ENCODE results near the gene SPEN.

The SPEN gene

DNA sequence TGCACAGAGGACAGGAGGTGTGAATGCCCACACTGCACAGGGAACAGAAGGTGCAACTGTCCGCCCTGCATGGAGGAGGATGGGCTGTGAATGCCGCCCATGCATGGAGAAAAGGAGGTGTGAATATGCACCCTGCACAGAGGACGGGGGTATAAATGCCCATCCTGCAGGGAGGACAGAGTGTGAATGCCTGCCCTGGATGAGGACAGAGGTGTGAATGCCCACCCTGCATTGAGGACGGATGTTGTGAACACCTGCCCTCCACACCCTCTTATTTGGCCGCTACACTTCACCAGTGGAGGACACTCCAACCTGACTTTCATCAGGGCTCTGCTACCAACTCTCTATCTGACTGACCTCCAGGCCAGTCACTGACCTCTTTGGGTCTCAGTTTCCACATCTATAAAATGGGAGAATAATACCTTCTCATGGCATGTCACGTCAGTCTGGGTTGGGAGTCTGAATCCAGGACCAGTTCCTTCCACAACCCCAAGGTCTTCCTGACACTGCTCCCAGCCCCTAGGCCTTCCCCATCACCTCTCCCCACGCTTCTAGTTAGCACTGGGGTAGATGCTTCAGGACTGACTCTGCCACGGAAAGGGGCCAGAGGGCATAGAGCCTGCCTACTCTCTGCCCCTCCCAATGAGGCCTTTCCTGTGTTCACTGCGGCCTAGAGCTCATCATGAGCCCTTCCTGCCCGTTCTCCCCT lies 100.0 kb downstream of the SPEN start:
- no peak for DNase-seq (ENCODE audit: low read depth in 3 of 3)

DNA sequence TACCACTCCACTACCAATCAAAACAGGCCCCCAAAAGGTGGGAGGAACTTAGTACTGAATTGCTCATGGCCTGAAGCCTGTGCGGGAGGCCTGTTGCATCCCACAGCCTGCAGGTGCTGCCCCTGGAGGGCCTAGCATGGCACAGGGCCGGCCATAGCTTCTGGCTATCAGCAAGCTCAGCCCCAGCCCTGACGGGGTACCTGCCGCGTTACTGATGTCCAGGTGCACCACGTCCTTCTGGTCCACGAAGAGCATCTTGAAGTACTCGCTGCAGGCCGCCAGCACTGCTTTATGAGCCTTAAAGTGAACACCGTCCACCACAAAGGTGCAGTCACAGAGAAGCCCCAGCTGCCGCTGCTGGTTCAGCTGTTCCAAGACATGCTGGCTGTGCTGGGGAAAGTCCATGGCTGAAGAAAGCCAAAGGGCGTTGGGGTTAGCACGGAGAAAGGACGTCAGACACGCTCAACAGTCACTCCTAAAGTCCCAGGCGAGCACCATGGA lies 100.6 kb downstream of the SPEN start:
- DNase-seq (ENCODE audit: low read depth in 3 of 3): no peak

DNA sequence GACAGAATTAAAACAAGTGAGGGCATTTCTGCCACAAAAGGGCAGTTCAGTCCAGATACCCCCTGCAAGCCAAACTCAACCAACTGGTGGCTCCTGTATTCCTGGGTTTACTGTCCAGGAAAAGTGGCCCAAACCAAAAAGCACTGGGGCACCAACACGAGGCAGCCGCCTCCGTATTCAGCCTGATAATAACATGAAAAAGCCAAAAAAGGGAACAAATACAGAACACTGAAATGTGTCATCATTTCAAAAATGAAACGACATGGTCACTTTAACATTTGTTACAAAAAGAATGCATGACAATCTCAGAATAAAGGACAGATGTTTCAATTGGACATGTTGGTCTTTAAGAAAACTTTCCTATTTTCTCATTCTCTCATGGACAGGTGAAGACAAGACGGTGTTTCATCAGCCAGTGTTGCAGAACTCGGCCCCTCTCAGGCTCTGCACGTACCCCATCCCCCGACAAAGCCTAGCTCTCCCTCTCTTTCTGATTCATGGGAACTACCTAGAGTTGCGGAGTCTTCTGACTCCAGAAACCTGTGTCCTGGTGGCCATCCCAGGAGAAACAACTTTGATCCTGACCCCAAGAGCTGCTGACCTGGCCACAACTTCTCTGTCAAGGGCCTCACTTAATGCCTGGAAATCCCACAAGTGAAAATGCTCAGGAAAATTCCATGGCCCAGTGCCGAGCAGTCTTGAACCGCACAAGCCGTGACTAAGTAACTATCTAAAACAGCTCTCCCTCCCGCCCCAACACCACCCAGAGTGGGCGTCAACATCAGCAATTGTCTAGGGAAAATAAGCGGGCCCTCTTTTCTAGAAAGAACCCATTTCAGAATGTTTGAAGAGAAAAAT lies 101.3 kb downstream of the SPEN start:
- DNase-seq (ENCODE audit: low read depth in 3 of 3): peak in 1 of 3 experiments; percentile 52

DNA sequence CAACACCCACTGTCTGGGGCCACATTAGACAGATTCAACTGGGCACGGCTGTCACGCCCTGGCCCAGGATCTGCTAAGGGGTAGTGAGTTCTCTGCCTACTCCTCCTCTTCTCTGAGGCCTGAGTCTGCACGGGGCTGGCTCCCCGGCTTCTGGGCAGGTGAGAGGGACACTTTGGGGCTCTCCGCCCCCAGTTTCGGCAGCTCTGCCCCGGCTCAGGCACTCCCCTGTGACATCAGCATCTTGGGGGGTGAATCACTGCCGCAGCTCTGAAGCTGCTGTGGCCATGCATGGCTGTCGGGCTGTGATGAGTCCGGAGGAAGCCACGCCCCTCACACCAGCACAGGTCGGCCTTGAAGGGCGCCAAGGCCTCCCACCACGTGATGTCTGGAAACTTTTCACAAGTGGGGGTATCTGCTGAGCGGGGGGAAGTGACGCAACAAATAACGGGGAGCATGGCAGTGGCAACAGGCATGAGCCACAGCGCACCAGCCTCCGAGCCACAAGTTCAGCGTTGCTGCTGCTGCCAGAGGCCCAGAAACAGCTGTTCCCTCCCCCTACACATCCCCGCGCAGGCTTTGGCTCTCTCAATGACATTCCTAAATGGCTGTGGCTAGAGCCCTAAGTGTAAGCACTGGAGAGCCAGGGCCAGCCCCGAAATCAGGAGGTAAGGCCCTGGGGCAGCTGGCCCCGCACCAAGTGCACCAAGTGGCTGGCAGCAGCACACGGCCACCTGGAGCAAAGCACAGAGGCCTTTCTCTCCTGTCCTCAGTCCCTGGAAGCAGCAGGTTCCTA lies 102.1 kb downstream of the SPEN start:
- peak; percentile 73 to 88 (median 75) for DNase-seq (ENCODE audit: low read depth in 3 of 3)

DNA sequence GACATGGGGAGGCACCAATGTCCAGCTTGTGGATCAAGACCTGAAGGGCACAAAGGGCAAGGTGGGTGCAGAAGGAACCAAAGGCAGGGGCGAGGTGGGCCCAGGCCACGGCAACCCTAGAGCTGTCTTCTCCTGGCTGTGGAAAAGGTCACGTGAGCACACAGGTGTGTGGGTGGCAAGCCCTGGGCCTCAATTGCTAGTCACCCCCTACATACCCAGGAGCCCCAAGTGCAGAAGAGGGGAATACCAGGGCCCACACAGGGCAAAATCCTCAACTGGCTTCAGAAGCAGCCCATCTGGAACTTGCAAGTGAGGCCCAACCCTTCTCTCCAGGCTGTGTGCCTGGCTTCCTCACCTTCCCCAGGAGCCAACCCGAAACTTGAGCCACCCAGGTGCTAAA lies 102.8 kb downstream of the SPEN start:
- peak in 2 of 3 experiments; percentile 49 to 64 for DNase-seq (ENCODE audit: low read depth in 3 of 3)

DNA sequence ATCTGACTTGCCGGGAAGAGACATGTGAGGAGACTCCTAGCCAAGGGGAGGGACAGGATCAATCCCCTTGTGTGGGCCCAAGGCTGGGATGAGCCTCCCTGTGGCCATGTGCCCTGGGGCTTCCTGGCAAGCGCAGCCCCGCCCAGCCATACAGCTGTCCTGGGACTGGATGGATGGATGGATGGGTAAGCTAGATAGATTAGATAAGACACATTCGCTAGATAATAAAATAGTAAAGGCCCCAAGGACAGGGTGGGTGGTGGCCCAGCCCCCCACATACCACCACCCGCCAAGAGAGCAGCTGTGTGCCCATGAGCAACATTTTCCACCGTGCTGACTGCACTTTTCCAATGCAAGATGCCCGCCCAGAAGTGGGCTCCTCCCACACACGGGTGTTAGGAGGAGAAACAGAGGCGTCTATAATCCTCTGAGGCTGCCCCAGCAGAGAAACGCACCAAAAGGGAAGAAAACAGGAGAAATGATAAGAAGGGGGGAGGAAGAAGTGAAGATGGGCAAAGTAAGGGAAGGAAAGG lies 103.3 kb downstream of the SPEN start:
- peak; percentile 78 to 84 (median 78) for DNase-seq (ENCODE audit: low read depth in 3 of 3)

DNA sequence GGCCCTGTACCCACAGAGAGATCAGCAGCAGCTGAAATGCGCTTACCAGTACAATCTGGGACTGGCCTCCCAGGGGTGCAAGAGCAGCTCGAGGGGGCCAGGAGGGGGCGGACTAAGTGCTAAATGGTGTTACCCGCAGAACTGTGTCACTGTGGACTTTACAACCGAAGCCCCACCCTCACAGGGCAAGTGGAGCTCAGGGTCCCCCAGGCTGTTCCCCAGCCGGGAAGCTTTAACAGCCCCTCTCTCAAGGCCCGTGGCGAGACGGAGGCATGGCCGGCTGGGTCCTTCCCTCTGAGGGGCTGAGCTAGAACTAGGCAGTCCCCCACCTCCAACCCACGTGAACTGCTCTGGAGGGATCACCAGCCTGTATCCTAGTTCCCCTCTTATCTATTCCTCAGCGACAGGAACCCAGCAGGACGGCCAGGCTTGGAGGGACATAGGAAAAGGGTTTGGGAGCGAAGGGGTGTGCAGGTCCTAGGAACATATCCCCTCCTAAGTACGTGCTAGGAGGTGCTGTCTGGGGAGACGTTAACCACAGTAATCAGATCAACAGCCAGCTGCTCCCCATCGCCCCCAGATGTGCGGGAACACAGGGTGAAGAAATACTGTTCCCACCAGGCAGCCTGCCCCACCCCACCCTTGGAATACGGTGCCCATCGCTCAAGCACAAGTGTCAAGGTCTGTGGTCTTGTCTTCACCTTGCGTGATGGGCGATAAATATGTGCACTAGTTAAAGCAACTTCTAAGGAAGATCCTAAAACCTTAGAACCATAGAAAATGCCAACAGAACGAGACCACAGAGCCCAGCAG lies 104.0 kb downstream of the SPEN start:
- DNase-seq (ENCODE audit: low read depth in 3 of 3): no peak

DNA sequence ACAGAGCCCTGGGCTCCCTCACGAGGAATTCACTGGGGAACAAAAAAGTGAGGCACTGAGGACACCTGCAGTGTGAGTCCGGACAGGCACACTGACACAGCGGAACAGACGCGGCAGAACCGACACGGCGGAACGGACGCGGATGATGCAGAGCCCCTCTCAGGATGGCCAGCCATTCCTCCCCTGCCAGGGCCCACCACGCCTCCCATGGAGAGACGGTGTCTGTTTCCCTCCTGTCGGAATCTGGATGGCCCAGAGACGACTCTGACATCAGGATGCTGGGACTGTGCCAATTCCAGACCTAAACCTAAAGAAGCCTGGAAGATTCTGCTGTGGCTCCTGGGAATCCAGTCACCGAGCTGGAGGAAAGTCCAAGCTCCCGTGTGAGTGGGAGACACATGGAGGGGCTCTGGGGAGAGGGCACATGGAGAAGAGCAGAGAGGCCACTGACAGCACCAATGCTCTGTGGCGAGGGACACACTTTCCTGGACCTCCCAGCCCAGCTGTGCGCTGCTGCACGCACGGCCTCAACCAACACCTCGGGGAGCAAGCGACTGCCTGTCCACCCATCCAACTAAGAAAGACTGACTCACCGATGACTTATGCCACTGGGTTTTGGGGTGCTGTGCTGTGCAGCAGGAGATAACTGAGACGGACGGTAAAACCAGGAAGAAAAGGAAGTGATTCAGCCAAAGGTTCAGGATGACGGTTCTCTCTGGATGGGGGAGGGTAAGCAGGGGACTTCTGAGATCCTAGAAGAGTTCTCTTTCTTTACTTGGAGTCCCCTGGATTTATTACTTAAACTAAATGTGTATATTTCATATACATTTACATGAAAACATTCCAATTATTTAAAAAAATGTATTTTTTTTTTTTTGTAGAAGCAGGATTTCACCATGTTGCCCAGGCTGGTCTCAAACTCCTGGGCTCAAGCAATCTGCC lies 105.1 kb downstream of the SPEN start:
- no peak for DNase-seq (ENCODE audit: low read depth in 3 of 3)

DNA sequence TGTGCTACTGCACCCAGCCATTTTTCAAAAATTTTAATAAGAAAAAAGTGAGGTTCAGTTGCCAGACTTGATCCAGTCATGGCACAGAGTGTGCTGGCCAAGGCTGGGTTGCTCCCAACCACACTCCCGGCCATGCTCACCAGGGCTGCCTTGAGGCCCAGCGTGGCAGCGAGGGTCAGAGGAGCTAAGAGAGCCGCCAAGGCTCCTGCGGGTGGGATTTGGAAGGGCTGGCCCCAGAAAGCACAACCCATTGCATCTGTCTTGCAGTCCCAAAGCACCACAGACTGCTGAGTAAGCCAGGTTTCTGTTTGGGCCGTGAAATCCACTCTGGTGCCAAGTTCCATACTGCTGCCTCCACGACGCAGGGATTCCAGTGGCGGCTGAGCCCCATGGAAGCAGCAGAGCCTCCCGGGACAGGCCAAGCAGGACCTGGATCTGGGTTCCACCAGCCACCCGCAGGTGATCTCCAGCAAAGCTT lies 105.8 kb downstream of the SPEN start:
- DNase-seq (ENCODE audit: low read depth in 3 of 3): no peak

DNA sequence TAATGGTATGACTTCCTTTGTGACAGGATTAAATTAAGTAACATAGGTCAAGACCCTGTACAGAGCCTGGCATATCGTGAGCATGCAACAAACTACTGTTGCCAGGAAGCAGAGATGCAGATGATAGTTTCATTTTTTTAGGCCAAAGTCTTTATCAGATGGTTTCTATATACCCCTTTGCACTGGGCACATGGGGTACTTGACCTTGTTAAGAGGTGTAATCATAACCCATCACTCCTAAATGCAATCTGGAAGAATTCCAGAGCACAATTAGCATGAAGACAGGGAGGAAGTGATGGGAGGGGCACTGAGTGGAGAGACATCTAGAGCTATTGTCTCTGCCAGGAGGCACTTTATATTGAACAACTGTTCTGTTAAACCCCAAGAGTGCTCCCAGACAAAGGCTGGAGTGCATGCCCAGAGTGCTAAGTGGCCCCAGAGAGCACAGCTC lies 106.3 kb downstream of the SPEN start:
- DNase-seq (ENCODE audit: low read depth in 3 of 3): no peak

DNA sequence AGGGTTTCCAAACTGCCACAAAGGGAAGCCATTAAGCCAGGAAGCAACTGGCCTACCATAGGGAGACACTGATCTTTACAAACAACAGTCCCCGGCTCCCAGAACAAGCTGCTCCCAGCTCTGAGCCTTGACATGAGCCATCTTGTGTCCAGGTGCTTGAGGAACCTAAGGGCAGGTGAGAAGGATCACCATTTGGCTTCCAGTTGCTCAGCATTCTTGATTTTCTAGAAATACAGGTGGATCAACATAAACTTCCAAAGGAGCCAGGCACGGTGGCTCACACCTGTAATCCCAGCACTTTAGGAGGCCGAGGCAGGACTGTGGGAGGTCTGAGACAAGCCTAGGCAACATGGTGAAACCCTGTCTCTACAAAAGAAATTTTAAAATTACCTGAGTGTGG lies 106.8 kb downstream of the SPEN start:
- no peak for DNase-seq (ENCODE audit: low read depth in 3 of 3)

DNA sequence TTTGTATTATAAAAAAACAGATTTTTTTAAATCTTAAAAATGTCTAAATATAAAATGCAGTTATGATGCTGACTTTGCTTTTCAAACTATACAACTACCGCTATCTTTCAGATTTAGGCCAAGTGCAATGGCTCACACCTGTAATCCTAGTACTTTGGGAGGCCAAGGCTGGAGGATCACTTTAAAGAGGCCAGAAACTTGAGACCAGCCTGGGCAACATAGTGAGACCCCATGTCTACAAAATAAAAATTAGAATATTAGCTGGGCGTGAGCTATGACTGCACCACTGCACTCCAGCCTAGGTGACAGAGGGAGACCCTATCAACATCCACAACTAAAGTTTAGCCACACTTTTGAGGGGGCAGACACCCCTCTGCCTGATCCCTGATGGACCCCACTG lies 108.0 kb downstream of the SPEN start:
- DNase-seq (ENCODE audit: low read depth in 3 of 3): no peak

DNA sequence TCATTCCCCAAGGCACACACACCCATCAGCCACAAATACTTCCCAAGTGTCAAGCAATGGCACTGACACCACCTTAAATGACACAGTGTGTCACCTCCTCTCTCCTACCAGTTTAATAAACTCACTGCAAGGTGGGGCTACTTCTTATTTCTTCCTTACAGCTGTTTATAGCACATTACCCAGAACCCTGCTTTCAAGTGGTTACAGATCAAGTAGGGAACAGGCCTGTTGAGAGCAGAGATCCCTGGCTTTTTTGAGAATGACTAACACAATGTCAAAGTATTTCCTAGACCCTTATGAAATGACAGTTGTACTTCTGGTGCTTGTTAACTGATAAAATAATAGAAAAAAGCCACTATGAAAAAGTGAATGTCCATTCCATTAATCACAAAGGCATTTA lies 108.6 kb downstream of the SPEN start:
- no peak for DNase-seq (ENCODE audit: low read depth in 3 of 3)

DNA sequence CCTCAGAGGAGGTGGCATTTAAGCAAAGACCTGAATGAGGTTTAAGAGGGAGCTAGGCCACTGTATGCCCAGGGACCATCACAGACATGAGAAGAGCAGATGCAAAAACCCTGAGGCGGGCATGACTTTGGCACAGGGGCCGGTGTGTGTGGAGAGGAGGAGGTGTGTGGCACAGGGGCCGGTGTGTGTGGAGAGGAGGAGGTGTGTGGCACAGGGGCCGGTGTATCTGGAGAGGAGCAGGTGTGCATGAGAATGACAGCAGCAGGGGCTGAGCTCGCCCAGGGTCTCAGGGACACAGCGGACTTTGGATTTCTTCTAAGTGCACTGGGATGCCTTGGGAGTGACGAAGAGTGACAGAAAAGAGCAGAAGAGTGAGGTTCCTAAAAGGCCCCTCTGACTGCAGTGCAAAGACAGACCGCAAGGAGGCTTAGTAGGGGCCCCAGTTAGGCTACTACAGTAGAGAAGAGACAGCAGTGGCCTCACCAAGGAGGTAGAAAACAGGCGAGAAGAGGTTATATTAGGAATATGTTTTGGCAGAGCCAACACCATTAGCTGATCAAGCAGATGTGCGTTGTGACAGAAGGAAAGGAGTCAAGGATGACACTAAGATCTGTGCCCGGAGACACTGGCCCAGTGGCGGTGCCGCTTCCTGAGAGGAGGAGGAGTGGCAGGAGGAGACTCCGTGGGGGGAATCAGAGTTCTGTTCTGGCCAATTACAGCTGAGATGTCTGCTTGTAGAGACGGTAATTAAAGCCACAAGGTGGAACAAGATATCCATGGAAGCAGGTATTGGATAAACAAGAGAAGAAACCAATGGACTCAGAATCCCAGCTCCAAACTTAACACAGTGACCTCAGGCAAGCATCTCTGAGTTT lies 110.0 kb downstream of the SPEN start:
- DNase-seq (ENCODE audit: low read depth in 3 of 3): no peak

DNA sequence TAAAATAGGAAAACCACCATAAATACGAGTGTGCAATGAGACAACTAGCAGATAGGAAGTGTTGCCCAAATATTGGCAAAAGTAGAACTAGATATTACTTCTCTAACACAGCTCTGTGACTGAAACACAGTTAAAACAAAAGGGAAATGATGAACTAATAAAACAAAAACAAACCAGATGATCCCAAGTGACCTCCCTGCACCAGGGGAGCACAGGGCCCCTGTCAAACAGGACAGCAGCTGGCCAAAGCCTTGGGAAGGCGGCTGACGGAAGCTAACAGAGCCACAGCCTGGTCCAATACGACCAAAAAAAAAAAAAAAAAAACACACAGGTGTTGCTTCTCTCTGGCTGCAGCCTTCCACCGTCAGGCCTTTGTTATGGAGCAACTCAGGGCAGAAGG lies 110.6 kb downstream of the SPEN start:
- no peak for DNase-seq (ENCODE audit: low read depth in 3 of 3)

DNA sequence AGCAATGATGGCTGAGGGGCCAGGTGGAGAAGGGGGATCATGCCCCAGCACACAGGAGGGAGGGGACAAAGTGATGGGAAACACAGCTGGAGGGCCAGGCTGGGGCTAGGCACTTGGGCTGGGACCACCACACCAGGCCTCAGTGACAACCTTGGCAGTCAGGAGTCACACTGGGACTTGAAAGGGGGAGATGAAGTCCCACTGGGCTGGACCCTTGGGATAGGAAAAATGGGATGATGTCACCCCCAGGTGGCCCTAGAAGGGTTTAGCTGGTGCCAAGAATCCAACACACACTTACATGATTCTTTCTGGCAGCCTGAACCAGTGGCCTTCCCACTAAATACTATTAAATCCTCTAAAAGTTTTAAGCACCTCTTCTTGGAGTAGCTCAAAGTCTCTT lies 111.3 kb downstream of the SPEN start:
- DNase-seq (ENCODE audit: low read depth in 3 of 3): no peak

DNA sequence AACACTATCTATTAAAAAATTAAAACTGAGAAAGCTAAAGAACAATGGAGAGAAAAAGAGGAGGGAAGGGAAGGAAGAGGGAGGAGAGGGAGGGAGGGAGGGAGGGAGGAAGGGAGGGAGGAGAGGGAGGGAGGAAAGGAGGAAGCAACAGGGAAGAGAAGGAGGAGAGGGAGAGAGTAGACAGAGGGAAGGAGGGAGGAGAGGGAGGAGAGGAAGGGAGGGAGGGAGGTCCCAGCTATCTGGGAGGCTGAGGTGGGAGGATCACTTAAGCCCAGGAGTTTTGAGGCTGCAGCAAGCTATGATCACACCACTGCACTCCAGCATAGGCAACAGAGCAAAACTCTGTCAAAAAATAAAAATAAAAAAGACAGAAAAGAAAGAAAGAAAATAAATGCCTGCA lies 111.9 kb downstream of the SPEN start:
- no peak for DNase-seq (ENCODE audit: low read depth in 3 of 3)

DNA sequence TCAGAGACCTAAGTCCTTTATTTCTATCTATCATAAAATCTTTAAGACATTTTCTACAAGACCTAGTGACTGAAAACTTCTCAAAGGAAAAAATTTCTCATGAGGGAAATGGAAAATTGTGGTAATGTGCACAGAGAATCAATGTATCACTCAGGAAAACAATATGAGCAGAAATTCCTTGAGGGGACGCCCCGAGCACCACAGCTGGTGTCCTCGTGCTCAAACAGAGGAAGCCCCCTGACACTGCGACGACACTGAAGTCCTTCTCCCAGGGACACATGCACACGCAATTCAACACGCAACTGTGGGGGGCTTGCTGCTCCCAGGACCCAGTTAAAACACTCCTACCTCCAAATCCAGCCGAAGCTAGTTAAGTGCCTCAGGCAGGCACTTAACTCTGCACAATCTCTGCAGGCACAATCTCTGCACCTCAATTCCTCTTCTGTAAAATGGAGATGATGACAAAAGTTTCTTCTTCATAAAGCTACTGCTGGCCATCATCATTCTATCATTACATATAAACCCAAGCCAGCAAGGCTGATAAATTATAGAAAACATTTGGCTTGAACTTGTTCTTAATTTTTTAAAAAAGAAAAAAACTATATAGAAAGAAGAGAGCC lies 112.4 kb downstream of the SPEN start:
- DNase-seq (ENCODE audit: low read depth in 3 of 3): no peak
